Glomerular endothelial cell (primary cell): ENCODE measurements around the gene OR2T1. TPM values are rescaled to one million over a fixed set of nuclear protein-coding genes. Genes with fewer than 3 reads are reported as not detected.
"Not testable (repeated sequence)": the region's sequence is repeated elsewhere in the genome, so short reads cannot be mapped to it uniquely, and the experiment has no call there.

ENCODE experiments used
- DNase-seq: peaks from one replicate; pipeline ENCODE4 v3.0.0-alpha.2; 2011; ENCODE audit warnings: low read depth, low spot score; ENCODE audit errors: extremely low read depth
- total RNA-seq: library from RNA; depleted of rRNA; stranded (reverse); fragments of >200 nt; gene quantifications from 2 replicates; pipeline ENCODE4 v1.2.3, GENCODE V29; 2015

Gene OR2T1
- total RNA-seq: not detected in 2 replicates

- no peak for DNase-seq
Measured at GRCh38 chr1:248402748-248403147, at the start of gene OR2T1. Gene OR2T1, plus strand, starts transcription at chr1:248403048. Its CDS starts 3,100 bp downstream, at chr1:248406148.

DNA sequence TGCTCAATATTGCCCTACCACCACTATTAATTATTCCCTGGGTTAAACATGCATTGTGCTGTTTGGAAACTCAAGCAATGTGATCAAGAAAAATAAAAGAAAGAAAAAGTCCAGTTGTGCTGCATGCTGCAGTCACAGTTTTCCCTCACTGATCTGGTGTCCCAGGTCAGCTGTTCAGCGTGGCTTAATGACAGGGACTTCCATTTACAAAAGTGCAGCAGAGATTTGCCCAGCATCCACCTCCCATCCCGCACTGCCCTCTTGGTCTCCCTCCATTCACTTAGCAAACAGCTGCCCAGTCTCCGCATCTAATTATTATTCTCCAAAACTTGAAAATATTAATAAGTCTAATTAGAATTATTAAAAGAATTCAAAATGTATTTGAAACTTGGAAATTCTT, 43.4 kb upstream of the OR2T1 start:
- no peak for DNase-seq

- no peak for DNase-seq
Measured at GRCh38 chr1:248361121-248361715, 41.6 kb upstream of the OR2T1 start, which contains the start of gene OR2T4. Gene OR2T4, plus strand, starts transcription at chr1:248361665. Its CDS starts 0 bp downstream, at chr1:248361665.

DNA sequence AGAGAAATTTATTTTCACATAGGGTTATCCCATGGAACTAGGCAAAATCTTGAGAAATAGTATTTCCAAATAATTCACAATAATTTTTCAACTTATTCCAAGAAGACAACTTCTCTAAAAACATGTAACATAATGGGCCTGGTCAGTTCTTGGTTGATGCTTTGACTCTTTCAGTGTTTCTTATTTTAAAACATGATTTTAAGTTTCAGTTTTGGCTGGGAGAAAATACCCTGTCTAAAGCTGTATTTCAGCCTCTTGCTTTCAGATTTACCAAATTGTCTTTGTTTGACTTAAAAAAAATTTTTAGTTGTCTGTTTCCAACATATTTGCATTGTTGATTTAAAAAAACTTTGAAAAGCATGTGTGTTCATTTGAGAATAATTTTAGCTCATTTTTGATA, 36.2 kb upstream of the OR2T1 start:
- DNase-seq: no peak

DNA sequence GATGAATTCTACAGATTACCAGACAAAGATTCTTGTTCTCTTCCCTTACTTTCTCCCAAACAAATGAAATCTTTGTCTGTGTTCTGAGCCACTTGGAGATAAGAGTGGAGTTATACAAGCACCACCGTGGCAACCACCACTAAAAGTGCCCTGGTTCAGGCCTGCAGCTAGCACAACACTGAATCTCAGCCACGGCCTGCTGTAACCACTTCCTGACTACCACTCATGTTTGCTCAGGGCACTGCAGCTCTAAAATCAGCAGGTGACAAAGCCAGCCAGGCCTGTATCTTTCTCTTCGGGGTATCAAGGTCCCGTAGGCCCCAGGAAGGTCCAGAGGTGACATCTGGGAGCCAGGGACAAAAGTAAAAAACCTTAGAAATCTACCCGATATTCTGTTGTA, 30.5 kb upstream of the OR2T1 start:
- no peak for DNase-seq

DNA sequence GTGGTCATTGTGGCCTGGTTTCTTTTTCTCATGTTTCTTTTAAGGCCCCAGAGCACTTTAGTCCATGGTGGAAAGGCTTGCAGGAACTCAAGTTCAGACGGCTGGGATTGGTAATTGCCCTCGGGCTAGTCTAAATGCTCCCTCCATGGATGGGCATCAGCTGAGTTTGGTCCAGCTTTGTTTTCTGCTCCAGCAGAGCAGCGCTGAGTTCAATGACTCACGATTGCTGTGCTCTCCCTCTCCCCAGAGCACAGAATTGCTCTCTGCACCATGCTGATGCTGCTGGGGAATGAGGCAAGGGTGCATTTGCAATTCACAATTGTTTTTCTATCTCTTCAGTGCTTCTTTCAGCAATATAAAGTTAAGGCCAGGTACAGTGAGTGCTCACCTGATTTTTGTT, 29.1 kb upstream of the OR2T1 start:
- DNase-seq: no peak

- no peak for DNase-seq
Measured at GRCh38 chr1:248375446-248375845, 27.4 kb upstream of the OR2T1 start, which contains the start of gene OR2T6. Gene OR2T6, plus strand, starts transcription at chr1:248375746. Its CDS starts 11,863 bp downstream, at chr1:248387609.

DNA sequence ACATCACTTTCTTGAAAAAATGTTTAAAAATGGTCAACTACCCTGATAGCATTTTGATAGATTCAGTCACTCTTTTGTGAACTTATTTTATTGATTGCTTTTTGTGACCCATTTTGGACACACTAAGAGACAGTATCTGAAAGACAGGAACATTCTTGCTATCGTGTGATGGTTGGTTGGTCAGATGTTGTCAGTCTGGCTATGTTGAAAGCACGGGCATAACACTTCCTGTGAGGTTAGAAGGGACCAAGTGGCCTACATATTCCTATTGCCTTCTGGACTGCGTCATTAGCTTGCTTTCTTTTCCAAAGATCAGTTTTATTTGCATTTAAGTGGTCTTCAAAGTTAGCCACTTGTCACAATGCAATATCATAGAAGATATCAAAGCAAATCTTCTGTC, 25.9 kb upstream of the OR2T1 start:
- DNase-seq: no peak

DNA sequence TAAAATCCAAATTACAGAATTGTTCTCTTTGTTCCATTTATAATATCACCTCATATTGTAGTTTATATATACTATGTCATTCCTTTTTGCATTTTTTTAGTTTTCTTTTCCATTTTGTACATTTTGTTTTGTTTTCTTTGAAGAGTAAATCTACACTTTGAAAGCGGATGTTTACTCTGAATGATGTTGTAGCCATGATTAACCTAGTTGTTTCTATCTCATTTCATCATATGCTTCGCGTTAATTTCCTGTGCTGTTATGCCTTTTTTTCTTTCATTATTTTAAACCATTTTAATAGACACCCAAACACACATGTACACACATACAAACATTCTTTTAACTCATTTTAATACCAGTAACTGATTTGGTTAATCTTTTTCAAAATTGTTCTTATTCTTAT, 22.0 kb upstream of the OR2T1 start:
- no peak for DNase-seq

DNA sequence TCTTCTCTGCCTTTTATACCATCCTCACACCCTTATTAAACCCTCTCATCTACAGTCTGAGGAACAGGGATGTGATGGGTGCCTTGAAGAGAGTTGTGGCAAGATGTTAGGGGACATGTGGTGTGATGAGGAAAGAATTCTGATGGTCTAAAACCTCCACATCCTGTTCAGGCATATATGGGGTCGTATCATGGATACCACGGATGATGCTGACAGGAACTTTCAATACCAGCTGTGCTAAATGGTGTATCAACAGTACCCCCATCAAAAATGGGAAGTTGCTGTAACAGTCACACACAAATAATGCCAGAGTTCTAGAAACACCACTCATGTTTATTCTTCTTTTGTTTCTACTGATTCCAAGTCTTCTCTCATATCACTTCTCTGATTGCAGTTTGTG, 14.4 kb upstream of the OR2T1 start:
- DNase-seq: no peak

- no peak for DNase-seq
Measured at GRCh38 chr1:248393050-248393449, 9.8 kb upstream of the OR2T1 start.

GRCh38 chr1:248404024-248404423, 1.2 kb downstream of the OR2T1 start:
- DNase-seq: no peak

- no peak for DNase-seq
Measured at GRCh38 chr1:248406721-248407692, 4.2 kb downstream of the OR2T1 start.

GRCh38 chr1:248416226-248416625, 13.4 kb downstream of the OR2T1 start:
- DNase-seq: no peak

GRCh38 chr1:248417854-248418253, 15.0 kb downstream of the OR2T1 start:
- no peak for DNase-seq

DNA sequence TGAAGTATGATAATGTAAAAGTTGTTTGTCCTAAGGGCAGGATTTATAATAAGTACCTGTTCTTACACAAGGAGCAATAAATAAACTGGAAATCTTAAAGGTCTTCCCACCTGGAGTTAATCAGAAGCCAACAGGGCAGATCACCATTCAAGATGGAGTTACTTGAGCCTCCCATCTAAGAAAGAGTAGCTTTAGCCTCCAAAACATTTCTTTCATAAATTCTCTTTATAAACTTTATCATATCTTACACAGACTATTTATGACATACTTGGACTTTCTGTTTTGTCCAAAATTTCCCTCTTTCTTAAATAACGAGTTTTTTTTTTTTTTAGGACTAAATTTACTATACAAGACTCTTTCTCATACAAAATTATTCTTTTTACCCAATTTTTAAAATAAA, 18.5 kb downstream of the OR2T1 start:
- no peak for DNase-seq

- DNase-seq: not testable (repeated sequence)
Measured at GRCh38 chr1:248427526-248428191, 24.8 kb downstream of the OR2T1 start.

- DNase-seq: not testable (repeated sequence)
Measured at GRCh38 chr1:248428192-248428533, 25.3 kb downstream of the OR2T1 start.

- DNase-seq: not testable (repeated sequence)
Measured at GRCh38 chr1:248431683-248432082, 28.8 kb downstream of the OR2T1 start.

GRCh38 chr1:248432201-248432600, 29.4 kb downstream of the OR2T1 start:
- not testable (repeated sequence) for DNase-seq

DNA sequence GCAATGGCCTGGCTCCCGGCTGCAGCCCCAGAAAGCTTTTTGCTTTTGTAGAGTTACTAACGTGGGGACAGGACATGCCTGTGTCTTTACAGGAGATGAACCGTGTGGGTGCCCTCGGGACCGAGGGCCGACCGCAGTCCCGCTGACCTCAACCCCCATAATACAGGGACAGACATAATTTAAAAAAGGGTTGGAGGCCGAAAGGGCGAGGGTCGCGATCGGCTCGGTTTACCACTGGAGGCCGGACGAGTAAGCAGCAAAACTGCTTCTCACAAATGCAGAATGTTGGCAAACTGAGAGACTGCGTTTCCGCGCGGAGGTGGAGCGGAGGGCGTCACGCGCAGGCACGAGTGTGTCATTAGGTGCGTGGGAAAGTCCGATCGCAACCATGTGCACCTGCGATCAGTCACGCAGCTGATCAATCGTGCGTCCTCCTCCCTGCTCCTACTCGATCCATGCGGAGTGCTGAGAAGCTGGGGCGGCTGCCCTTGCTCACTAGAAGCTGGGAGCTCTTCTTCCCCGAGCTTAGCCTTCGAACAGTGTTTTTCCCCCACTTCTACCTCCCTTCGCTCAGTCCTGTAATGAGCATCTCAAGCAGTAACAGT, 31.1 kb downstream of the OR2T1 start:
- DNase-seq: not testable (repeated sequence)
